ENCODE data around the gene CRYGD.
"Not testable (repeated sequence)": the region's sequence is repeated elsewhere in the genome, so short reads cannot be mapped to it uniquely, and the experiment has no call there.

Gene CRYGD

GRCh38 chr2:208129744-208130711 is 5.7 kb upstream of the CRYGD start, which contains the start of gene CRYGC:
TSS of gene CRYGC (minus strand) at chr2:208129828. CDS start at chr2:208129792, 36 bp downstream.
- DNase-seq (ENCODE audit: low read depth), result no peak

DNA sequence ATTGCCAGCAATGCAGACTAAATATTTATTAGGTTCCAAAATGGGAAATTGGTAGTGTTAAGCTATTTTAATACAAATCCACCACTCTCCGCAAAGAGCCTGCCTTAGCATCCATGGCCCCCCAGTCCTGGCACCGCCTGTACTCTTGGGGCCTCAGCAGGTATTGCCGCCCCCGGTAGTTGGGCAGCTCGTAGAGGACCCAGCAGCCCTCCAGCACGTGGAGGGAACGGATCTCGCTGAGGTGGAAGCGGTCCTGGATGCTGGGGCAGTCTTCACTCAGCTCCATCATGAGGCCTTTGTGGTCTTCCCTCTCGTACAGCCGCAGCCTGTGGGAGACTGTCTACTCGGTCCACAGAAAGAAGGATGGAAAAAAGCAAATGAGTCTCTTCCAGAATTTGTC is 3.8 kb upstream of the CRYGD start:
- DNase-seq (ENCODE audit: low read depth), result no peak

- DNase-seq (ENCODE audit: low read depth), result no peak
These were observed 2.8 kb upstream of the CRYGD start for GRCh38 chr2:208127090-208127489.

DNA sequence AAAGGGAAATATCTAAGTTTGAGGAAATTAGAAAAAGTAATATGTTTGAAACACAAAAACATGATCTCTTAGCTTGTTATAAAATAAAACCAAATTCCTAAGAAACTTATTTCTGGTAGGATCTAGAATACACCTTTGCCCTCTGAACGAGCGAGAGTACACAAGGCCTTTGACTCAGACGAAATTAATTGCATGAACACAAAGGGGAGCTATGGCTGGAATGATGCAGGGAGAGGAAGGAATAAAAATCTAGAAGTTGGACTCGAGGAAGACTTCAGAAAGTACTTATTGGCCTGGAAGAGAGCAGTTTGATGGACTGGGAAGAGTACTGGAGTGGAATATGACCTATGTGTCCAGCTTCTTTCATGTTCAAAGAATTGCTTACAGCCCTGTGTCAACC is 927 bp upstream of the CRYGD start:
- no peak for DNase-seq (ENCODE audit: low read depth)

- no peak for DNase-seq (ENCODE audit: low read depth)
These were observed 2.1 kb downstream of the CRYGD start for GRCh38 chr2:208122248-208122647.

DNA sequence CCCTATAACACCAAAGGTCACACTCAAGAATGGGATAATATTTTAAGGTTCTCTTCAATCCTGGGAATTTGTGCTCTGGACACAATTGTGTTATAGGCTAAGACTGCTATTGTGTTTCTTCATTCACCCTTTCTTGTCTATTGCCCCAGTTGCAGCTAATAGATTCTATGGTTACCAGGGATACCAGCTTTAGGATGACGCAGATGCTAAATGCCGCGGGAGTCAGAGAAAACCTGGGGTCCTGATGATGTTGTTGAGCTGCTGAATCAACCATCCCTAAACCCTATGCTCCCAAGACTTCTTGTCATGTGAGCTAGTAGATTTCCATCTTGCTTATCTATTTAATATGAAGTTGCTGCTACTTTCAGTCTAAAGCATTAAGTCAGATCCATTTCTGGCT is 5.4 kb downstream of the CRYGD start:
- no peak for DNase-seq (ENCODE audit: low read depth)

DNA sequence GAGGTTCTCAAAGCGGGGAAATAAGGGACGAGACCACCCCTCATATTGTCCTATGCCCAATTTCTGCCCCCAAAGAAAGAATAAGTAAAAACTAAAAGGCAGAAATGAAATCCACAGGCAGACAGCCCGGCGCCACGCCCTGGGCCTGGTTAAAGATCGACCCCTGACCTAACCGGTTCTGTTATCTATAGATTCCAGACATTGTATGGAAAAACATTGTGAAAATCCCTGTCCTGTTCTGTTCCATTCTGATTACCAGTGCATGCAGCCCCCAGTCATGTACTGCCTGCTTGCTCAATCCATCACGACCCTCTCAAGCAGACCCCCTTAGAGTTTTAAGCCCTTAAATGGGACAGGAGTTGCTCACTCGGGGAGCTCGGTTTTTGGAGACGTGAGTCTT is 6.9 kb downstream of the CRYGD start:
- not testable (repeated sequence) for DNase-seq (ENCODE audit: low read depth)

DNA sequence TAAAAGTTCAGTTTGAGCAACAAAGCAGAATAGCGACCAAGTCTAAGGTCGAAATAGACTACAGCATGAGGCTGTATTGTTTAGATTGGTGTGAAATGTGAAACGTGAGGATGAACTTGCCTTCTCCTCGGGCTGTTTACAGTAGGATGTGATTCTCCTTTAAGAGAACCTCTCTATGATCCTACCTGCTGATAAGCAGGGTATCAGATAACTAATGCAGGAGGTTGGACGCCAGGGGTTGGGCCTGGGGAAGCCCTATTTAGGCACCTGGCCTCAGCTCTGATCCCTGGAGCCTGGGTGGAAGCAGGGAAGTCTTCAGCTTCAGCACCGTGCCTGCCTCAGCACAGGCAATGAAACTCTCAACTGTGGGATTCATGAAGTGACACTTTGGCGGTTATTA is 11.4 kb downstream of the CRYGD start:
- DNase-seq (ENCODE audit: low read depth), result no peak

DNA sequence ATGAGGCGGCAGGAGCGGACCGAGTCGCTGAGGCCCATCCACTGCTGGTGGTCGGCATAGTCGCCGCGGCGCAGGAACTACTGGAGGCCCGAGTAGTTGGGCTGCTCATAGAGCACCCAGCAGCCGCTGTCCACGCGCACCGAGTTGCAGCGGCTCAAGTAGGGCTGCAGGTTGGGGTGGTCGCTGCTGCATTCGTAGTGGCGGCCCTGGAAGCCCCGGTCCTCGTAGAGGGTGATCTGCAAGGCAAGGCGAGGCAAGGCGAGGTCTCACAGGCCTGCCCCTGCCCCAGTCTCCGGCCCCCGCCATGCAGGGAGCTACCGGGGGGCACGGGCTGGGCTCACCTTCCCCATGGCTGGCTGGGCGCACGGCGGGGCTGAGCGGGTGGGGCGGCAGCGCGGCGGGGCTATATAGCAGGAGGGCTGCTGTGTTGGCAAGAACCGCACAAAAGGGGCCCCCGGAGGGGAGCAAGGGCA is 12.0 kb downstream of the CRYGD start:
- not testable (repeated sequence) for DNase-seq (ENCODE audit: low read depth)

DNA sequence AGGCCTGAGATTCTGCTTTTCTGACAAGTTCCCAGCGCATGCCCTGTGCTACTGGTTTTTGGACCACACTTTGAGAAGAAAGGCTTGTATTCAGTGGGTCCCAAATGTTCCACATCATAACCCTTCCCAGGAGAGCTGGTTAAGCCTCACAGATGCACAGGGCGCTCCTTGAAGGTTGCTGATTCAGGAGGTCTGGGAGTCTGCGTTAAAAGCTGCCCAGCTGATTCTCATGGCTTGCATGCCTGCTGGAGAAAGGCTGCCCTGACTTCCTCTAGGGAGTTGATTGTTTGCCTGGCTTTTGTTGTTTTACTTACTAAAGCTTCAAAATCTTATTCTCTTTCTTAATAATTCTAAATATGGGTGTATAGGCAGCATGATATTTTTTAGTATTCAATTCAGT is 20.7 kb downstream of the CRYGD start:
- DNase-seq (ENCODE audit: low read depth), result no peak

DNA sequence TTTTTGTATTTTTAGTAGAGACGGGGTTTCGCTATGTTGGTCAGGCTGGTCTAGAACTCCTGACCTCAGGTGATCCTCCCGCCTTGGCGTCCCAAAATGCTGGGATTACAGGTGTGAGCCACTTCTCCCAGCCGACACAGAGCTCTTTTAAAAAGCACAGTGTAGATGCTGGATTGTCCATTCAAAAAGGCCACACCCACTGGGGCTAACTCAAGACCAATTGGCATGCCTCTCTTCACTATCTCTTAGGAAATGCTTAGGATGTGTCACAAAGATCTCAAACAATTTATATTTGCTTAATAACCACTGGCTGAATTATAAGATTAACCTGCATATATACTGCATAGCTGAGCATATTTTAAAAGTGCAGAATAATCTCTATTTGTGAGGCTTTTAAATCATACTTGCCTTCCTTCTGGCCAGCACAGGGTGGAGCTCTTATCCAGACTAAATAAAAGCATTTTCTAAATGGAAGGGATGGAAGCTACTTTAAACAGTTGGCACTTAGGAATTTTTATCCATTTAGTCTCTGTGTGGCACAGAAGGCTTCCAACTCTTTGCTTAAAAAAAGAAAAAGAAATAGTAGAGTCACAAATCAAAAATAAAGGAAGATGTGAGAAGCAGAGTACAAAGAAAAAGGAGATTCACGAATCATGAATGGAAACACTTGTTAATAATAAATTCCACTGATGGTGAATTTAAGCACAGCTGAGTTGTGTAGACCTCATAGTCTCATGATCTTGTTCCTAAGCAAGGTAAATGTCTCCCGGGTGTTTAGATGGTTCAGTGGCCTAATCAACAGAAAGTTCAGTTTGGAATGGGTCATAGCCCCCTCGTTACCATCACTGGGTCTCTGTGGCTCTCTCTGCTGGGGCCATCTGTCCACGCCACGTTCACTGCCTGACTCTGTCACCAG is 22.4 kb downstream of the CRYGD start:
- DNase-seq (ENCODE audit: low read depth), result no peak

GRCh38 chr2:208099682-208100470 is 24.4 kb downstream of the CRYGD start:
- no peak for DNase-seq (ENCODE audit: low read depth)

GRCh38 chr2:208098701-208099100 is 25.6 kb downstream of the CRYGD start:
- DNase-seq (ENCODE audit: low read depth), result not testable (repeated sequence)

GRCh38 chr2:208098267-208098666 is 26.1 kb downstream of the CRYGD start:
- no peak for DNase-seq (ENCODE audit: low read depth)

DNA sequence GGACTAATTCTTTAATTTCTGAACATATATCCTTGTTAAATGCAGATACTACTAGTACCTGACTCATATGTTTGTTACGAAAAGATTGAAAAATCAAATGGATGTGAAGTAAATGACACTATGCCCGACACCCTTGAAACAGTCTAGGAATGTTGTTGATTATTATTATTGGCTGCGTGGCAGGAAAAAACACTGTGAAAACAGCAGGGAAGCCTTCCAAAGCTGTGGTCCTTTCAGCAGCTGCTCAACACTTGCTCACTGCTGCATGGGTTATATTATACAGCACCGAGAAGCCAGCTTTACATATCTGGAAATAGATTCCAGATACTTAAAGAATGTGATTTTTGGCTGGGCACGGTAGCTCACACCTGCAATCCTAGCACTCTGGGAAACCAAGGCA is 26.5 kb downstream of the CRYGD start:
- DNase-seq (ENCODE audit: low read depth), result no peak

DNA sequence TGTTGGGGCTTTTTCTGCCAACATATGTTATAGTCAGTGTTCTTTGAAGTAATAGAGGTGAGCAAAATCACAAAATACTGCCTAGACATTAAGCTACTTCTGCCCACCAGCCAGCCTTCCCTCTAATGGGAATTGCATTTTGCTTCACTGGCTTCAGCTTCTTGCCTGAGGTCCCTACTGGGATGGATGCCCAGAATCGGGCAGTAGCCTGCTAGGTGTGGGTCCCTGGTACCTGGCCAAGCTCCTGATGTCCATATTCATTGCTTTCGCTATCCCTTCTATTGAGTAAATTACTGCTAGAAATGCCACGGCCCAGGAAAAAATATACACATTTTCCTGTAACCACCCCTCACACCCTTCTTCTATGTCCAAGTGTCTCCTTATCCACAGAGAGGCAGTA is 27.0 kb downstream of the CRYGD start:
- DNase-seq (ENCODE audit: low read depth), result no peak

DNA sequence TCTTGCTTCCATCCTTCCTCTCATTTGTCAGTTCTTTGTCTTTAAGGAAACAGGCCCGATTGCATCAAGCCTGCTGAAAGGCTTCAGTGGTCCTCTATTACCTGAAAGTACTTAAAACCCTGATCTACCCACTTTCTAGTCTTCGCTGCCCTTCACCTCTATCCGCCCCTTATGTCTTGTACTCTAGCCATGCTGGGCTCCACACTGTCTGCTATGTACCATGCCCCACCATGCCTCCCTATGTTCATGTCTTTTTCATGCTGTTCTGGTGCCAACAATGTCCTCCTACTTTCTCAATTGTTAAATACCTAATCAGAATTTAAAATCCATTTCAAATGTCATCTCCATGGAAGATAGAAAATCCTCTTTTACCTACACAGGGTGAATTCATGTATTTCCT is 28.2 kb downstream of the CRYGD start:
- DNase-seq (ENCODE audit: low read depth), result no peak

DNA sequence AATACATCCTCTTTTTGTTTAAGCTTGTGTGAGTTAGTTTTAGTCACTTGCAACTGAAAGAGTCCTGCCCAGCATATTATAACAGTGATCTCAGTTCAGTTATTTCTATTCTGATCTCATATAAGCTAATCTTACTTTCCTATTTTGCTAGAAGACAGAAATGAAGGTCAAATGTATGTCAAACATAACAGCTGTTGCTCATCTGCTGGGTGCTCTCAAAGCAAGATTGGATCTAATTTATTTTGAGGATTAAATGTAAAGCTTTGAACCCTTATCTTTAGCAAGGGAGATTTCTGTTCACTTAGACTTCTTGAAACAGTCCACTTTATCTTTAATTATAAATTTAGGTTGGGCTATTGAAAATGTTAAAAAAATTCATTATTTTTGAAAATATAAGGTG is 31.2 kb downstream of the CRYGD start:
- no peak for DNase-seq (ENCODE audit: low read depth)

- DNase-seq (ENCODE audit: low read depth), result no peak
These were observed 32.1 kb downstream of the CRYGD start for GRCh38 chr2:208092093-208092832.

DNA sequence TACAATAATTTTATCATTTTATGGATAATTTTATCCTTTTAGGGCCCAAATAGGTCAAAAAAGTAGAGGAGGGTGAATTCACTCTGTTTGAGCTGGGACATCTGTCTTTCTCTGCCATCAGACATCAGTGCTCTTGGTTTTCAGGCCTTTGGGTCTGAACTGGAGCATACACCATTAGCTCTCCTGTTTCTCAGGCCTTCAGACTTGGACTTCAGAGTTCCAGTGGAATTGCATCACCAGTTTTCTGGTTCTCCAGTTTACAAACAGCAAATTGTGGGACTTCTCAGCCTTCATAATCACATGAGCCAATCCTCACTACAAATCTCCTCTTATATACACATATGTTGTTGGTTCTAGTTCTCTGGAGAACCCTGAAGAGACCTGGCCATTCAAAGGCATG is 33.9 kb downstream of the CRYGD start:
- no peak for DNase-seq (ENCODE audit: low read depth)

GRCh38 chr2:208086029-208086428 is 38.3 kb downstream of the CRYGD start:
- no peak for DNase-seq (ENCODE audit: low read depth)

Data from activated T-cell treated with anti-CD3 and anti-CD28 coated beads for 48 hours (primary cell).